ENCODE results near the gene PLCH1. TPM values are rescaled to one million over a fixed set of nuclear protein-coding genes. Genes with fewer than 3 reads are reported as not detected.

Gene PLCH1
- total RNA-seq, 1 donor from 2014 or later: not detected

DNA sequence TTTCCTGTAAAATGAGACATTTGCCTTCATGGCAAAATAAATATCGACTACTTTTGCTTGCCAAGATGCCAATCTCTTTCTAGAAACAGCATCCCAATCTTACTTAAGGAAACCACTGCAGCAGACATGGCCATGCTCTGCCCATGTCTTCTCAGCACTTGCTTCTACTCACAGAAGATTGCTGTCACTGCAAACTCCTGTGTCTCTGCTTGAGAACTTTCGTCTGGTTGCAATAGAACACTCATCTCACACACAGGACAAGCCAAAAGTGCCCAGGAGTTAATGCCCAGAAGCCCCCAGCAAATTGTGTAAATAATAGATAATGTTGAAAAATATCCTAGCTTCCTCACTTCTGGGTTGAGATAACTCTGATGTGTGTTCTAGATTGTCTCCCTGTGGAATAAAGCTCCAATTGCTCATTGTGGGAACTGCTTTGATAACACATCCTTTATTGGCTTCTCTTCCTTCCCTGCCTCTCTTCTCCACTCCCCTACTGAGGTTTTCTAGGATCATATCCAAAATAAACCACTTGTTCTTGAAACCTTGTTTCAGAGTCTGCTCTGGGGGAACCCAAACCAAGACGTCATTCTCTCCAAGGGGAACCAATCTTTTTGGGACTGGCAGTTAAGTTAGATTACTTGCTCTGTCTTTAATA, 295.1 kb downstream of the PLCH1 start:
- no peak overlapping the region for H3K4me3 Mint-ChIP-seq (ENCODE audit: unreplicated experiment)
- no peak overlapping the region for H3K27ac Mint-ChIP-seq (ENCODE audit: unreplicated experiment)
- peaks cover 6% of the 10 kb centered on the region for H3K27me3 Mint-ChIP-seq (ENCODE audit: unreplicated experiment)
- no peak for DNase-seq (ENCODE audit: extremely low spot score, unreplicated experiment)
- peaks cover 2% of the 10 kb centered on the region for H3K4me1 Mint-ChIP-seq (ENCODE audit: unreplicated experiment)
- no peaks in the 10 kb centered on the region for H3K9me3 Mint-ChIP-seq (ENCODE audit: unreplicated experiment)
- no peaks in the 10 kb centered on the region for H3K36me3 Mint-ChIP-seq (ENCODE audit: unreplicated experiment)
- TF ChIP-seq, protein P1, sequence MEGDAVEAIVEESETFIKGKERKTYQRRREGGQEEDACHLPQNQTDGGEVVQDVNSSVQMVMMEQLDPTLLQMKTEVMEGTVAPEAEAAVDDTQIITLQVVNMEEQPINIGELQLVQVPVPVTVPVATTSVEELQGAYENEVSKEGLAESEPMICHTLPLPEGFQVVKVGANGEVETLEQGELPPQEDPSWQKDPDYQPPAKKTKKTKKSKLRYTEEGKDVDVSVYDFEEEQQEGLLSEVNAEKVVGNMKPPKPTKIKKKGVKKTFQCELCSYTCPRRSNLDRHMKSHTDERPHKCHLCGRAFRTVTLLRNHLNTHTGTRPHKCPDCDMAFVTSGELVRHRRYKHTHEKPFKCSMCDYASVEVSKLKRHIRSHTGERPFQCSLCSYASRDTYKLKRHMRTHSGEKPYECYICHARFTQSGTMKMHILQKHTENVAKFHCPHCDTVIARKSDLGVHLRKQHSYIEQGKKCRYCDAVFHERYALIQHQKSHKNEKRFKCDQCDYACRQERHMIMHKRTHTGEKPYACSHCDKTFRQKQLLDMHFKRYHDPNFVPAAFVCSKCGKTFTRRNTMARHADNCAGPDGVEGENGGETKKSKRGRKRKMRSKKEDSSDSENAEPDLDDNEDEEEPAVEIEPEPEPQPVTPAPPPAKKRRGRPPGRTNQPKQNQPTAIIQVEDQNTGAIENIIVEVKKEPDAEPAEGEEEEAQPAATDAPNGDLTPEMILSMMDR (IDR thresholded peaks at IDR 0.05): no peak

DNA sequence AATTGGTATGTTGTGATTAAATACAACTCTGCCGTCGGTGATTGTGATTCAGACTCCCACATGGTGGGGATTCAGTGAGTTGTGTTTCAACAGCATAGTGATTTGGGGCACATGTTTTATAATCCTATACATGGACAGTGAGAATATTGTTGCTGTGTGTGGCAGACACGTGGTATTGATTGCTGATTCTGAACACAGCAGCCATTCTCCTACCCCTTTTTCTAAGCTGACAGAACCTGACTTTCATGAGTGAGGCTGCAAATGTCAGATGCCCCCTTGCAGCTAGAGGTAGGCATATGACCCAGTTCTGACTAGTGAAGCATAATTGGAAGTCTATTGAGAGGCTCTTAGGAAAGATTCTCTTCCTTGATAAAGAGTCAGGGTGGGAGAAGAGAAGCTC, 296.3 kb downstream of the PLCH1 start:
- TF ChIP-seq, protein P1 (IDR thresholded peaks at IDR 0.05): no peak
- H3K36me3 Mint-ChIP-seq (ENCODE audit: unreplicated experiment): no peaks in the 10 kb centered on the region
- peaks cover 2% of the 10 kb centered on the region for H3K4me1 Mint-ChIP-seq (ENCODE audit: unreplicated experiment)
- no peak for DNase-seq (ENCODE audit: extremely low spot score, unreplicated experiment)
- no peaks in the 10 kb centered on the region for H3K9me3 Mint-ChIP-seq (ENCODE audit: unreplicated experiment)
- peaks cover 6% of the 10 kb centered on the region for H3K27me3 Mint-ChIP-seq (ENCODE audit: unreplicated experiment)
- H3K27ac Mint-ChIP-seq (ENCODE audit: unreplicated experiment): no peak overlapping the region
- no peak overlapping the region for H3K4me3 Mint-ChIP-seq (ENCODE audit: unreplicated experiment)

DNA sequence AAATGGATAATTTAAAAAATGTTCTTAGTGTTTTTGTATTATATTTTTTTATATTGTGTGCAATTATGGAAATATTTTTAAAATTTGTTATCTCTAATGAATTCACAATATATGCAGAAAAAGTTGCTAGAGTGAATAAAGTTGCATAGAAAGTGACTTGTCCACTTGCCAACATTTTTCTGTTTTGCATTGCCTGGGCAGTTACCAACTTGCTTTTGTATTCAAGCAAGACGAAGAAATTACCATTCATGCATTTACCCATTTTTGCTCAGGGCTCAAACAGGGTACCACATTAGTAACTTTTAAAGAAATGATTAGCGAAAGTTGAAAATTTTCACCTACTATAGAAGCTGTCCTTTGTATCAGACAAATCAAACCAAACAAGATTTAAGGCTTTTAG, 298.5 kb downstream of the PLCH1 start:
- H3K36me3 Mint-ChIP-seq (ENCODE audit: unreplicated experiment): no peaks in the 10 kb centered on the region
- no peak overlapping the region for H3K4me3 Mint-ChIP-seq (ENCODE audit: unreplicated experiment)
- TF ChIP-seq, protein P1 (IDR thresholded peaks at IDR 0.05): no peak
- peaks cover 4% of the 10 kb centered on the region for H3K27me3 Mint-ChIP-seq (ENCODE audit: unreplicated experiment)
- no peaks in the 10 kb centered on the region for H3K9me3 Mint-ChIP-seq (ENCODE audit: unreplicated experiment)
- H3K4me1 Mint-ChIP-seq (ENCODE audit: unreplicated experiment): peaks cover 2% of the 10 kb centered on the region
- DNase-seq (ENCODE audit: extremely low spot score, unreplicated experiment): no peak
- no peak overlapping the region for H3K27ac Mint-ChIP-seq (ENCODE audit: unreplicated experiment)

DNA sequence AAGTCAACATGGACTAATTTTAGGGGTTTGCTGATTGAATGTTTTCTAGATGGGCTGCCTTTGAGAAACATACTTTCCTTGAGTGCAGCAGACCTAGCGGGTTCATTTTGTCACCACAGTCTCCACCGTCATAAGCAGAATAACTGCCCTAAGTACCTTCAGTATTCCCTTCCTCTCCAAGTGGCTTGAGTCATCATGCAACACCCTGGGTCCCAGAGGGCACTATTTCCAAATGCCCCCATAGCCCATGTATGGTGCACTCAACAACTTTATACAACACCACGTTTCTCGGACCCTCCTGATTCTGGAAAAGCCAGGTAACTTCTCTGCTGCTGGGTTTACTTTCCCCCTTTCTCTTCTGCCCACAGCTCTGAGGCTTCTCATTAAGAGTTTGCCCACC, 300.1 kb downstream of the PLCH1 start:
- Mint-ChIP-seq H3K27me3 (ENCODE audit: unreplicated experiment) (no peaks in the 10 kb centered on the region), H3K9me3 (ENCODE audit: unreplicated experiment) (no peaks in the 10 kb centered on the region), H3K4me1 (ENCODE audit: unreplicated experiment) (no peaks in the 10 kb centered on the region), H3K4me3 (ENCODE audit: unreplicated experiment) (no peak overlapping the region), H3K36me3 (ENCODE audit: unreplicated experiment) (no peaks in the 10 kb centered on the region), H3K27ac (ENCODE audit: unreplicated experiment) (no peak overlapping the region)
- DNase-seq (ENCODE audit: extremely low spot score, unreplicated experiment): no peak
- TF ChIP-seq, protein P1 (IDR thresholded peaks at IDR 0.05): no peak

DNA sequence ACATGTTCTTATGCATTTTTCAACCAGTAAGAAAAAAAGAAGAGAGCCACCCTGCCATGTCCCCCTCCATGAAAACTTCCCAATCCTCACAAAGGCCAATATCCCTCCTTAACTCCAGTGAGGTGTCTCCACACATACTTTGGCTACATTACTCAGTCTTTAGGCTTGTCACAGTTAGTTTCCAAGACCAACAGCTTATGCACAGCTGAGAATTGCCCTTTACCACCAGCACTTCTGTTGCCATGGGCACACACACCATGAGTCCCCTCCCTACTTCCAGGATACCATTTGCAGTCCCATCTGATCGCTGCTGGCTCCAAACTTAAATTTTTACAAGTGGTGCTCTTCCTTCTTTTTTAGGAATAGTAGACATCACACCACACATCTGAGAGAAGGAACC, 301.1 kb downstream of the PLCH1 start:
- no peaks in the 10 kb centered on the region for H3K4me1 Mint-ChIP-seq (ENCODE audit: unreplicated experiment)
- H3K27me3 Mint-ChIP-seq (ENCODE audit: unreplicated experiment): no peaks in the 10 kb centered on the region
- H3K9me3 Mint-ChIP-seq (ENCODE audit: unreplicated experiment): no peaks in the 10 kb centered on the region
- no peak for DNase-seq (ENCODE audit: extremely low spot score, unreplicated experiment)
- H3K36me3 Mint-ChIP-seq (ENCODE audit: unreplicated experiment): no peaks in the 10 kb centered on the region
- H3K27ac Mint-ChIP-seq (ENCODE audit: unreplicated experiment): no peak overlapping the region
- H3K4me3 Mint-ChIP-seq (ENCODE audit: unreplicated experiment): no peak overlapping the region
- TF ChIP-seq, protein P1 (IDR thresholded peaks at IDR 0.05): no peak

All from osteocyte (in vitro differentiated cells).